NOMO-1 treated with DMSO at 0.1 percent for 48 hours (cell line): ENCODE measurements around the gene NUDT14.

ENCODE experiments used
- DNase-seq: peaks from one replicate; lab custom pipeline; 2025; ENCODE audit not compliant: unreplicated experiment; lab: John Stamatoyannopoulos, UW

NUDT14 gene

GRCh38 chr14:105147671-105148603 is 33.2 kb downstream of the NUDT14 start:
- DNase-seq = no peak

DNA sequence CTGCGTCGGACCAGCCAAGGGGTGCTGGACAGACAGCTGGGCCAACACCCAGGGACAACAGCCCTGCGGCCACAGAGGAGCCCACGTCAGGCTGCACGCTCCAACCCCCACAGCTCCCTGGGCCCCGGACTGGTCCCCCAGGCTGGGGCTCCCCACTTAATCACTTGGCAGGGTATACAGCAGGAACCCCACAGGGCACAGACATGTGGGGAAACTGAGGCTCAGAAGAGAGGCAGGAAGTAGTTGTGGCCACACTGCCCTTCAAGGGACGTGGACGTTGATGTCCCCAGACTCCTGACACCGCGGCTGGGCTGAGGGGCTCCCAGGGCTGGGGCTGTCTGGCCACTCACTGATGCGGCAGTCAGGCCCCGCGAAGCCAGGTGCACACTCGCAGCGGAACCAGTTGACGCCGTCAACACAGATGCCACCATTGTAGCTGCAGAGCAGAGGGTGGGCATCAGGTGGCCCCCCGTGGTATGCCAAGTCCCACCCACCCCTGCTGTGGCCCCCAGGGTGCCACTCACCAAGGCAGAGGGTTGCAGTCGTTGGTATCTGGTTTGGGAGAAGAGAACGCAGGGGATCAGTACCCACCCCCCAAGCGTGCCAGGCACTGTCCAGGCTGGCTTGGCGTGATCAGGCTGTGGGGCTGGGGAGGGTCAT is 34.0 kb downstream of the NUDT14 start:
- no peak for DNase-seq

DNA sequence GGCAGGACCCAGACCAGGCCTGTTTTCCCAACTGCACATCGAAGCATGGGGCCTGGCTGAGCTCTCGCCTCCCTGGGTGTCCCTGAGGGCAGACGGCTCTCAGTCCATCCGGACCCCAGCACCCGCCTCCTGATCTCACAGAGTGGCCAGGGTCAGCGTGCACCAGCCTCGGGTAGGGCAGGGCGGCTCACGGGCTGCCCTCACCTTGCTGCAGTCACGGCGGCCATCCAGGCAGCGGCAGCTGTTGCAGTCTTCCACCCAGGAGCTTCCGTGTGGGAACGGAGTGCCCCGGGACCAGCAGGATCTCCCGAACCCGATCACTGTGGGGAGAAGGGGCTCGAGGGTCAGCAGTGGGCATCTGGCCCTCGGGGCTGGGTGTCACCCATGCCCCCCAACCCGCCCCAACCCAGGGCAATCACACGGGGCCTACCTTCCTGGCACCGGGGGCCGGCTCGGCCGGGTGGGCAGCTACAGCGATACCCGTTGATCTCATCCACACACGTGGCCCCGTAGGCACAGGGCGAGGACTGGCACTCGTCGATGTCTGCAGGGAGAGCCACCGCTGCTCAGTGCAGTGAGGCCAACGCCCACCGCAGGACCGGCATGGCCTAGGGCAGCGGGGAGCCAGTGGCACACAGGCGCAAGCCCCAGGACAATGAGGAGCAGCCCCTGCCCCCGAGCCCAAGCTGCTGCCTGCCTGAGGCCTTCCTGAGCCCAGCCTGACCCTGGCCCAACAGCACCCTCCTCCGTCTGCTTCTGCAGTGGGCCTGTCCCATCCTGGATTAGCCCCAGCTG is 34.7 kb downstream of the NUDT14 start:
- no peak for DNase-seq

DNA sequence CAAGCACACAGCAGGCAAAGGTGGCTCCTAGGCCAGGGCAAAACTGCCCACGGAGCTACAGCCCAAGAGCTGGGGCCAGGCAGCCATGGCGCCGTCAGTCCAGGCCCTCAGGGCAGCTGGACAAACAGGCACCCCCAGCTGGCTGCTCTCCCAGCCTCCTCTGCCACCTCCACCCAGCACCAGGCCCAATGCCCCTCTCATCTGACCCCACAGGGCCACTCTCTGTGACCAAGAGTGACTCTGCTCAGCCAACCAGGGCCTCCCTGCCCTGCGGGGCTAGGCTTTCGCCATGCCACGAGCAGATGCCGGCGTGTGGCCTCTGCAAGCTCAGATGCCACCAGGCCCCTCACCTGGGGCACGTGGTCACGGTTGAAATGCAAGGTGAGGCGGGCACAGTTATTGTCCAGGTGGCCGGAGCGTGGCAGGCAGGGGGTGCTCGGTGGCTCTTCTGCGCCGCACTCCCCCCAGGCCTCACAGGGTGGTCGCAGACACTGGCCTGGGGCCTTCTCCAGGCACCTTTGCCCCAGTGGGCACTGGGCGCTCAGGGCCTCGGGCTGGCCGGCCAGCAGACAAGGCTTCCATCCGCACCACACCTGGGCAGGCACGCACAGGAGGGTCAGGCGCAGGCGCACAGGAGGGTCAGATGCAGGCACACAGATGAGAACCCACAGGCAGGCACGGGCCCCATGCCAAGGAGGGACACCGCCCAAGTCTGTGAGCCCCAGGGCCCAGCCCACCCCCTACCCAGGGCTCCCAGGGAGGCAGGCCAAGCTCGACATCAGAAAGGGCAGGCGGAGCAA is 35.5 kb downstream of the NUDT14 start:
- DNase-seq = no peak

GRCh38 chr14:105144666-105145380 is 36.3 kb downstream of the NUDT14 start:
- DNase-seq = no peak

DNA sequence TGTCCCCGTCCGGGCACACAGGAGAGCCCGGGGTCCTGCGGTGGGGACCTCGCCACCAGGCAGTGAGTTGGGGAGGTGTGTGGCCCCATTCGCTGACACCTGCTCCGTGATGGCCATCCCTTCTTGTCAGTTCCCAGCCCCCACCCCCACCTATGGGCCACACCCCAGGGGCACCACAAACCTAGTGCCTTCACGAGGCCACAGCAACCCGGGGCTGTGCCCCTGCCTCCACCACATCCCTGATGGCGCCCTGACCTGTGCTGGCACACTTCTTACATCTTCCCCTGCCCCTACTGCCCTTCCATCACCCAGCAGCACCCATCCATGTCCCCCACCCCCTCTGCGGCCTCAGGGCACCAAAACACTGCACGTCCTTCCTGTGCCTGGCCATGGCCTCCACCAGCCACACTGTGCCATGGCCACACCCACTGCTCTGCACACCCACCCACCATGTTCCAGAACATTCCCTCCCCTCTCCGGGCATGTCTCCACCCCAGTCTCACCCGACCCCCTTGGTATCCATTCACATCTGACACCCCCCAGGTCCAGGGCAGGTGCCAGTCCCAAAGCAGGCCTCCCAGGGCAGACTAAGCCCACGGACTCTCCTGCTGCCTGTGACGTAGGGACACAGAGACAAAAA is 37.0 kb downstream of the NUDT14 start:
- no peak for DNase-seq

DNA sequence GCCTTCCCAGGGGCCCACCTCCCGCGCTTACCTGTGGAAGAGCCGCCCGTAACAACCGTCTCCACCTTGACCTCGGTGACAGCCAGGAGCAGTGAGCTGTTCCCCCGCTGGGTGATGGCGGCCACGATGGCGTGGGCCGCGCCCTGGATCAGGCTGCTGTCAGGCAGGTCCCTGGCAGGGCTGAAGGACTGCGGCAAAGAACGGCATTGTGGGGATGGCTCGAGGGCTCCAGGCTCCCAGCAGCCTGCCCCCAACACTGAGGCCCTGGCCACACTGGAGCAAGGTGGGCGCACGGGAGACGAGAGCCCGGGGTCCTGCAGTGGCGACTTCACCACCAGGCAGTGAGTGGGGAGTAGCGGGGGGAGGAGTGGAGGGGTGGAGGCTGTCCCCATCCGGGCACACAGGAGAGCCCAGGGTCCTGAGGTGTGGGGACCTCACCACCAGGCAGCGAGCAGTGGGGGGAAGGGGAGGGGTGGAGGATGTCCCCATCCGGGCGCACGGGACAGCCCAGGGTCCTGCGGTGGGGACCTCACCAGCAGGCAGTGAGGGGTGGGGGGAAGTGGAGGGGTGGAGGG is 37.6 kb downstream of the NUDT14 start:
- no peak for DNase-seq

DNA sequence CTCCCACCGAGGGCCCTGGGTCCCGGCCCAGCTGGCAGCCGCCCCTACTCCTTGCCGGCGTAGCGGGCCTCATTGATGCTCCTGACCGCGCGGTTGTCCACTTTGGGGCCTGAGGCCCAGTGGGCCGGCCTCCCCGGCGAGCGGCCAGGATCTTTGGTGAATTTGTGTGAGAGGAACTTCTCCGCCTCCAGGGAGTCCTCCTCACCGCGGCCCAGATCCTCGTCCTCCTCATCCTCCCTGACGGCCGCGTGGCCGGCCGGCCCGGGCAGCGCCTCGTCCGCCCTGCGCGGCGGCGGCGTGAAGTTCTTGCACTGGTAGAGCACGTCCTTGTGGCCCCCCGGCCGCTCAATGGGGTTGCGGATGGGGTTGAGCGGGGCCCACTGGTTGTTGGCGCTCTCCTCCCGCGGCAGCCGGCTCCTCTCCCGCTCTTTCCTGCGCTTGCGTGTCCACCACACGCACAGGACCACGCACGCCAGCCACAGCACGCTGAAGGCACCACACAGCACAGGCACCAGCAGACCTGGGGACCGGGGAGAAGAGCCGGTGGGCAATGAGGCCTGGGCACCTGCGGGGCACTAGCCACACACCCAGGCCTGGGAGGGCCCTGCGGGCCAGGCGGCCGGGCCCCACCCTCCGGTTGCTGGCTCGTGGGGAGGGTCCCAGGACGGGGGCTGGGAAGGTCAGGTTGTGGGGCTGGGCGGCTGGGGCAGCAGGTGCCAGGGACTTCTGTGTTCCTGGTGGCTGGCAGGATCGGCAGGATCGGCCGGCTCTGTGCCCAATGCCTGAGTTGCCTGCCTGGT is 38.3 kb downstream of the NUDT14 start:
- no peak for DNase-seq

DNA sequence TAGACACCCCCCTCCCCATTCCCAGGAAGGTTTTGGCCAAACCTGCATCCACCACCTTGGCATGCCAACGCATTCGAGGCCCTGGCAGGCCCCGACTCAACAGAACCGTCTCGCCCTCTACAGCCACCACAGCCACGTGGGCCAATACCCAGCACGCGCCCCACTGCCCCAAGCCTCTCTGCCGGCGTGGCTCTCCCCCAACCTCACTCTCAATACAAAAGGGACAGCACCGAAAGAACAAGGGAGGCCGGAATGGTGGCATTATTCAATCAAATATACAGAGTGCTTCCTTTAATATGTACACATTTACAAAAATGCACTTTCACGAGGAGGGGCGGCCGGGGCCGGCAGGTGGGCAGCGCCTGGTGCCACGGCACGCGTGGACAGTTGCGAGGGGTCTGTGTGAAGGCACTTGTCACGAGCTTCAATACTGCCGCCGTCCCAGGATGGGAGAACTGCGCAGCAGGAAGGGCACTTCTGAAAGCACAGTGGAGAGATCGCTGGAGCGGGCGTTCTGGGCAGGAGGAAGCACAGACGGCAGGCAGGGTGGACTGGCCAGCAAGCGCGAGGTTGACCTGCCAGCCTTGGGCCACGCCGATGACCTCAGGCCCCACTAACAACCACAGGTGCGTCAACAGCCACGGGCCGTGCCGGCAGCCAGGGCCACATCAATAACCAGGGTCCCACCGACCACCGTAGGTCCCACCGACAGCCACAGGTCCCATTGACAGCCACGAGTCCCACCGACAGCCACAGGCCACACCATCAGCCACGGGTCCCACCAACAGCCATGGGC is 39.4 kb downstream of the NUDT14 start:
- DNase-seq = no peak

DNA sequence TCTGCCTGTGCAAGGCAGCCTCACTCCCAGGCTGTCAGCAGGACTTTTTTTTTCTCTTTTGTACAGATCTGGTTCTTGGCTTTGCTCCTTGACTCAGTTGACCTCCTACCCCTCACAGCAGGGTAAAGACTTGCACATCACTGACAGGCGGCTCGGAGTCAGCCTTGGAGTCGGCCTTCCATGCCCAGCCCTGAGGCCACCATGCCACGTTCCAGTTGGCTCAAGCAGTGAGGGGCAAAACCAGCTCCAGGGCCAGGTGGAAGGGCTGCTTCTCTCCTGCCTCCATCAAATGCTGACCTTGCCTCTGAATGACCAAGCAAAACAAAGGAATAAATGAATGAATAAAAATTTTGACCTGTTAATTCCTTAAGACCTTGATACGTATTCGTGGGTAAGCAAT is 40.1 kb downstream of the NUDT14 start:
- DNase-seq = no peak

DNA sequence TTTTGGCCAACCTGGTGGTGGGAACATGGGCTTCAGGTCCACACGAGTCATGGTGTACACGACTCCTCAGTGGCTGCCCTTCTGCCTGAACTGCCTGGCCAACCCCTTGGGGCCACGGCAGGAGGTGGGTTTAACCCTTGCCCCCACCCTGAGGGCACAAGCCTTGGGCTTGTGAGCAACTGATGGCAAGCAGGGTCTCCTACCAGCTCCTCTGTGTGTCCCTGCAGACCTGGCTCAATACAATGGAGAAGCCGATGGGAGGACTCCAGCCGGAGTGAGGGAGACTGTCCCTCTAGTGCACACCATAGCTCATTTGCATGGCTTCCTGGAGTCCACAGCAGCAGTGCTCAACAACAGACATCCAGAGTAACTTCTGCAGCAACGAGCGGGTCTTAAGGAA is 40.5 kb downstream of the NUDT14 start:
- no peak for DNase-seq

GRCh38 chr14:105139831-105140239 is 41.3 kb downstream of the NUDT14 start:
- DNase-seq = no peak

DNA sequence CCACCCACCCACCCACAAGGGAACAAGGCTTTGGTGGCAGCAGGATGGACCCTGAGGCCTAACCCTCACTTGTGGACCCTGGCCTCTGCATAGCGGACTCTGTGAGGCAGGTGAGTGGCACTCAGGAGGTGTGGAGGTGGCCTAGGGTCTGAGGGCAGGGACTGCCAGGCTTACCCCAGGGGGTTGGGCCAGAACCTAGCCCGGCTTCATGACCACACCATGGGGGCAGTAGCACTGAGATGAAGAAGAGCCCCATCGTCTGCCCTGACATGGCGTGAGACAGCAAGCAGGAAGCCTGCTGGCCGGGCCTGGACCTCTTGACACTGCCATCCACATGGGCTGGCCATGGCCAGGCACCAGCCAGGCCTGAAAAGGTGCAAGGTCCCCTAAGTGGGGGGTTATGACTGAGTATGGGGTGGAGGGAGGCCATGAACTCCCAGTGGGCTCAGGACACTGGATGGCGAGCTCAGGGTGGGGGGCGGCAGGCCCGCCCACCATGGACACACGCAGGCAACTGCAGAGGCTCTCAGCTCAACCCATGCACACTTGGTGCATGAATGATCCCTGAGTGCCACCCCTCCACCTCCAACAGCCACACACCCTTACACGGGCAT is 41.8 kb downstream of the NUDT14 start:
- no peak for DNase-seq

GRCh38 chr14:105138551-105139111 is 42.5 kb downstream of the NUDT14 start:
- DNase-seq = no peak

DNA sequence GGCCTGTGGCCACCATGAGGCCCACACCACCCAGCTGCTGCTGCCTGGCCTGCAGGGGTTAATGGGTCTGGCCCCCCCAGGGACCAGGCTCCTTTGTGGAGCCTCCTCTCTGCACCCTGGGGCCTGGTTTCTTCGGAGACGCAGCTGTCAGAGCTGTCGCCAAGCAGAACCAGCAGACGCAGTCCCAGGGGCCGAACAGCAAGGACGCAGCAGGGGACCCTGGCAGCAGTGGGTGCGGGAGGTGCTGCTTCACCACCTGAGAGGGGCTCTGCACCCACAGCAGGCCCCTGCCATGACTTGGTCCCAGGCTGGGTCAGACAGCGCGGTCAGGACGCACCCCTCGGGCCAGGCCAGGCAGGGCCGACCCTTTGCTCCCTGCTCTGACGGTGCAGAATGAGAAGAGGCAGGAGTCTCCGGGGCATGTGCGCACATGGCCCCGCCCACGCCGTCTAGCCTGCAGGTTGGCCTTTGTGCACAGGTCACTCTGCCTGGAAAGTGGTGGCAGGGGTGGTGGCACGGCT is 43.0 kb downstream of the NUDT14 start:
- DNase-seq = no peak

DNA sequence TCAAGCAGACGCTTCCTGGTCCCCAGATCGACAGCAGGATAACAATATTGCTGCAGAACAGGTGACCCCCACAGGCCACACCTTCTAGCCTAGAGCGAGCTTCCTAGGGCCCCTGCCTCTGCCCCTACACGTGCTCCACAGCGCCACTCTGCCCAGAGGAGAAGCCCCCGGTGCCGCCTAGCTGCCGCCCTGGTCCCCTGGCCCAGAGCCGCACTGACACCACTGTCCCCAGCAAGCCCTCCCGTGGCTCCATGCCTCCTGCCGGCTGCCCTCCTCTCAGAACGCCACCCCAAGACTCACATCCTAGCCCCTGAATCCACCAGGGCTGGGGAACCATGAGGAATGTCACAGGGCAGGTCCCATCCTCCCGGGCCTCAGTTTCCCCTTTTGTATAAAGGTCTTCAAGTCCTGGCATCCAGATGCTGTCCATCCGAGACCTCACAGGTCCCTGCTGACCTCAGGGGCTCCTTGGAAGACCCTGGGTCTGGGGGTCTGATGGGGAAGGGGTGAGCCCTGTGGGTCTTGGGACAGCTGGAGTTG is 43.6 kb downstream of the NUDT14 start:
- DNase-seq = no peak
